ENCODE results near the gene IGF2BP3.
A peak's percentile ranks its signal among the peaks of the same experiment; 100 is the strongest.
"Not testable (repeated sequence)": the region's sequence is repeated elsewhere in the genome, so short reads cannot be mapped to it uniquely, and the experiment has no call there.

IGF2BP3 gene

GRCh38 chr7:23470330-23471105 is at the start of gene IGF2BP3:
TSS of gene IGF2BP3 (minus strand) at chr7:23470491. CDS start at chr7:23470110, 381 bp downstream.
- DNase-seq (ENCODE audit: low read depth), result peak; percentile 85

- DNase-seq (ENCODE audit: low read depth), result no peak
Observed at GRCh38 chr7:23514755-23515154, 44.5 kb upstream of the IGF2BP3 start.

- not testable (repeated sequence) for DNase-seq (ENCODE audit: low read depth)
Observed at GRCh38 chr7:23513746-23514145, 43.5 kb upstream of the IGF2BP3 start.

- no peak for DNase-seq (ENCODE audit: low read depth)
Observed at GRCh38 chr7:23494009-23494408, 23.7 kb upstream of the IGF2BP3 start.

GRCh38 chr7:23491502-23491901 is 21.2 kb upstream of the IGF2BP3 start:
- no peak for DNase-seq (ENCODE audit: low read depth)

- DNase-seq (ENCODE audit: low read depth), result no peak
Observed at GRCh38 chr7:23490357-23491135, 20.3 kb upstream of the IGF2BP3 start.

GRCh38 chr7:23488714-23489113 is 18.4 kb upstream of the IGF2BP3 start:
- not testable (repeated sequence) for DNase-seq (ENCODE audit: low read depth)

- DNase-seq (ENCODE audit: low read depth), result no peak
Observed at GRCh38 chr7:23487670-23488069, 17.4 kb upstream of the IGF2BP3 start.

GRCh38 chr7:23486002-23486773 is 15.9 kb upstream of the IGF2BP3 start:
- DNase-seq (ENCODE audit: low read depth), result no peak

GRCh38 chr7:23482686-23483085 is 12.4 kb upstream of the IGF2BP3 start:
- no peak for DNase-seq (ENCODE audit: low read depth)

- DNase-seq (ENCODE audit: low read depth), result no peak
Observed at GRCh38 chr7:23477962-23478866, 7.9 kb upstream of the IGF2BP3 start.

- no peak for DNase-seq (ENCODE audit: low read depth)
Observed at GRCh38 chr7:23477157-23477499, 6.8 kb upstream of the IGF2BP3 start.

GRCh38 chr7:23476286-23477156 is 6.2 kb upstream of the IGF2BP3 start:
- no peak for DNase-seq (ENCODE audit: low read depth)

- DNase-seq (ENCODE audit: low read depth), result no peak
Observed at GRCh38 chr7:23475576-23475839, 5.2 kb upstream of the IGF2BP3 start.

GRCh38 chr7:23474829-23475575 is 4.7 kb upstream of the IGF2BP3 start:
- DNase-seq (ENCODE audit: low read depth), result no peak

GRCh38 chr7:23474094-23474828 is 4.0 kb upstream of the IGF2BP3 start:
- peak; percentile 76 for DNase-seq (ENCODE audit: low read depth)

- DNase-seq (ENCODE audit: low read depth), result no peak
Observed at GRCh38 chr7:23473844-23474093, 3.5 kb upstream of the IGF2BP3 start.

GRCh38 chr7:23472956-23473843 is 2.9 kb upstream of the IGF2BP3 start:
- no peak for DNase-seq (ENCODE audit: low read depth)

- no peak for DNase-seq (ENCODE audit: low read depth)
Observed at GRCh38 chr7:23472556-23472955, 2.3 kb upstream of the IGF2BP3 start.

All from non-pigmented ciliary epithelial cell (primary cell).